BLaER1 (cell line): ENCODE results near the gene FAM227A.
"Not testable (repeated sequence)": the region's sequence is repeated elsewhere in the genome, so short reads cannot be mapped to it uniquely, and the experiment has no call there.

Source experiments
- H3K27ac ChIP-seq: shearing (Covaris generic); formaldehyde crosslinking; 2 replicates; pipeline ENCODE4 v1.8.1; 2022
- H3K27me3 ChIP-seq: shearing (Covaris generic); formaldehyde crosslinking; 2 replicates; pipeline ENCODE4 v1.8.1; 2022
- H3K36me3 ChIP-seq: shearing (Covaris generic); formaldehyde crosslinking; 2 replicates; pipeline ENCODE4 v1.8.1; 2022
- H3K4me1 ChIP-seq: shearing (Covaris generic); formaldehyde crosslinking; 2 replicates; pipeline ENCODE4 v1.8.1; 2022
- H3K4me2 ChIP-seq: shearing (Covaris generic); formaldehyde crosslinking; 2 replicates; pipeline ENCODE4 v1.8.1; 2022
- H3K4me3 ChIP-seq: shearing (Covaris generic); formaldehyde crosslinking; 2 replicates; pipeline ENCODE4 v1.8.1; 2022
- H3K9ac ChIP-seq: shearing (Covaris generic); formaldehyde crosslinking; 2 replicates; pipeline ENCODE4 v1.8.1; 2022
- H3K9me3 ChIP-seq: shearing (Covaris generic); formaldehyde crosslinking; 2 replicates; pipeline ENCODE4 v1.8.1; 2022
- H4K20me1 ChIP-seq: shearing (Covaris generic); formaldehyde crosslinking; 2 replicates; pipeline ENCODE4 v1.8.1; 2022
- Cebpa-rat ChIP-seq: shearing (Covaris generic); IDR thresholded peaks from 2 replicates; pipeline ENCODE4 v1.8.1; 2022

FAM227A gene

DNA sequence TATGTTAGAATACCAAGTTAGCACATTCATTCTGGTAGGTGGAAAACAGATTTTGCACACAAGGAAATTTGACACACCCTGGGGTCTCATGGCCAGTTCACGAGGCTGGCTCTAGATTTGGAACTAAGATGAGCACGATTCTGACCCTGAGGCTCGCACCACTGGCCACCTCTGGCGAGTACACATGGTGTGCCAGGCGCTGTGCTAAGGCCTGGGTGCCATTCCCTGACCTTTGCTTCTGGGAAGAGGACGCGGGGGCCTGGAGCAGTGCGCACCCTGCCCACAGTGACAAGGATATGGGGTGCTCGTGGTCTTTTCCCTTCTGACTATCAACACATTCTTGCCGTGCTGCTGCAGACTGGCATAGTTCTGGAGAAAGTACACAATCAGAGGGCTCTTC is 56.7 kb downstream of the FAM227A start:
- Histone ChIP-seq H3K4me3 (no peak overlapping the region), H3K27me3 (no peaks in the 10 kb centered on the region), H3K4me1 (no peaks in the 10 kb centered on the region), H3K27ac (no peak overlapping the region), H3K4me2 (no peak overlapping the region), H3K36me3 (no peaks in the 10 kb centered on the region), H3K9ac (no peak overlapping the region), H4K20me1 (no peaks in the 10 kb centered on the region), H3K9me3 (no peaks in the 10 kb centered on the region)
- no peak for TF ChIP-seq Cebpa-rat

DNA sequence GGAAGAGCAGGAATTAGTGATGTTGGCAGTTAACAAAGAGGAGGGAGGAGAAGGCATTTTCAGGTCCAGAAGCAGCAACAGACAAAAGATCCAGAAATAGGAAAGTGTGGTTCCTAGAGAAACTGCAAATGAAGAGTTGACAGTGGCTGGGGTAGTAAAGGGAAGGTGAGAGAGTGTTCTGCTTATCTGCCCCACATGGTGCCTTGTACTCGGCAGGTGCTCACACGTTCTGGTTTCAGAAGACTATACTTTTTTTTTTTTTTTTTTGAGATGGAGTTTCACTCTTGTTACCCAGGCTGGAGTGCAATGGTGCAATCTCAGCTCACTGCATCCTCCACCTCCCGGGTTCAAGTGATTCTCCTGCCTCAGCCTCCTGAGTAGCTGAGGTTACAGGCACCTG is 73.3 kb downstream of the FAM227A start:
- not testable (repeated sequence) for H3K4me2 ChIP-seq, H3K4me3 ChIP-seq, H4K20me1 ChIP-seq, H3K9ac ChIP-seq, H3K27ac ChIP-seq, H3K27me3 ChIP-seq, H3K9me3 ChIP-seq, H3K4me1 ChIP-seq
- H3K36me3 ChIP-seq: peaks cover 11% of the 10 kb centered on the region

DNA sequence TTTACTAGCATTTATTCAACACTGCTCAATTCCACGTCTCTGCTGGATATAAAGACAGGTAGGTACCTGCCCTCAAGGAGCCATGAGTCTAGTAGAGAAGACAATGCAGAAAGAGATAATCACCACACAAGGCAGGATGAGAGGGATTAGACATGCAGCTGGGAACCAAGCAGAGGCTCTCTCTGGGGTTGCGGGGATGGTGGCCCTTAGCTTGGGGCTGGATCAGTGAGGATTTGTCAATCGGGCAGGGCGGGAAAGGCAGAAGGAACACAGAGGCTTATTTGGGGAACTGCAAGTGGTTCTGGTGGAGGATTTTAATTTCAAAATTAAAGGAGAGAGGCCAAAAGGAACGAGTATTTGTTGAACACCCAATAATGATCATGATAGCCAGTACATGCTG is 77.7 kb downstream of the FAM227A start:
- H3K9me3 ChIP-seq: no peaks in the 10 kb centered on the region
- no peaks in the 10 kb centered on the region for H4K20me1 ChIP-seq
- no peak overlapping the region for H3K9ac ChIP-seq
- H3K4me3 ChIP-seq: no peak overlapping the region
- no peaks in the 10 kb centered on the region for H3K36me3 ChIP-seq
- H3K27ac ChIP-seq: no peak overlapping the region
- no peak overlapping the region for H3K4me2 ChIP-seq
- TF ChIP-seq Cebpa-rat: no peak
- H3K4me1 ChIP-seq: no peaks in the 10 kb centered on the region
- no peaks in the 10 kb centered on the region for H3K27me3 ChIP-seq

DNA sequence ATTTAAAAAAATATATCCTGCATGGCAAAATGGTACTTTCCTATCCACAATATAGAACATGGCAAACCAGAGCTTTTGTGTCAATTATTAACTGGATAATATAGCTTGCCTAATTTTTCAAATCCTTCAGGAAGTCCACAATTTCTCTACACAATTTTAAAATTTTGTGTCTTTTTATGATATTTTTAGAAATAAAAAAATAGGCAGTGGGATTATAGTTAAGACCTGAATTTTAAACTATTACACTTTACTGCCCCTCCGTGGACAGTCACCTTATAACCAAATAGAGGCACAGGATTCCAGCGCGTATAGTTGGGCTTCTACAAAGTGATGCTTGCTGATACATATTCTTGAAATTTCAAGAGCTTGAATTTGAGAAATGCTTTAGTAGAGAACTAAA is 84.1 kb downstream of the FAM227A start:
- no peaks in the 10 kb centered on the region for H3K9me3 ChIP-seq
- H4K20me1 ChIP-seq: no peaks in the 10 kb centered on the region
- no peak overlapping the region for H3K4me2 ChIP-seq
- no peak overlapping the region for H3K27ac ChIP-seq
- peaks cover 21% of the 10 kb centered on the region for H3K4me1 ChIP-seq
- no peaks in the 10 kb centered on the region for H3K27me3 ChIP-seq
- no peak for TF ChIP-seq Cebpa-rat
- no peak overlapping the region for H3K4me3 ChIP-seq
- H3K36me3 ChIP-seq: no peaks in the 10 kb centered on the region
- H3K9ac ChIP-seq: no peak overlapping the region

DNA sequence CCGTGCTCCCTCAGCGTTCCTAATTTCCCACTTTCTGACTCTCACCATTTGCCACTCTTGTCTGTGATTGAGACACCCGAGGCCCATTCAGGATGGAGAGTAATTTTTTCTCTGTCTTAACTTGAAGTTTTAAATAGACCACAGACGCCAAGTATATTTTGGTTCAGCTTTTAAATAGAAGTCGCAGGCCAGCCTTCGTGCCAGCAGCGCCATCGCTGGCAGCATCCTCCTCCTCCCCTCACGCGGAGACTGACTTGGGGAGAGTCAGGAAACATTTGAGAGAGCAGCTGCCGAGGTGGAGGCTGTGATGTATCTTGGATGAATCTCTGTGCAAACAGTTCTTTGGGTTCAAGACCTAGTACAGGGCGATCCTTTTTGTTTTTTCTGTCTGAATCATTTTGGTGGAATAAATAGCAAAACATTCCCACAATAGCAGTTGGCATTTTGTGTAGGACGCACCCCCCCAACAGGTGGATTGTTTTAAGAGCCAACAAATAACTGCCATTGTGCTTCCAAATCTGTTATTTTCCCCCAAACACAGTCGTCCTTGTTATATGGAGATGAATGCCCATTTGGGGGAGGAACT is 85.3 kb downstream of the FAM227A start:
- Histone ChIP-seq H3K27ac (peak overlapping the region; percentile 88), H4K20me1 (no peaks in the 10 kb centered on the region), H3K36me3 (no peaks in the 10 kb centered on the region), H3K9me3 (no peaks in the 10 kb centered on the region), H3K9ac (peak overlapping the region; percentile 86), H3K27me3 (no peaks in the 10 kb centered on the region), H3K4me2 (peak overlapping the region; percentile 91), H3K4me1 (peaks cover 21% of the 10 kb centered on the region), H3K4me3 (peak overlapping the region; percentile 76)
- TF ChIP-seq Cebpa-rat: no peak

DNA sequence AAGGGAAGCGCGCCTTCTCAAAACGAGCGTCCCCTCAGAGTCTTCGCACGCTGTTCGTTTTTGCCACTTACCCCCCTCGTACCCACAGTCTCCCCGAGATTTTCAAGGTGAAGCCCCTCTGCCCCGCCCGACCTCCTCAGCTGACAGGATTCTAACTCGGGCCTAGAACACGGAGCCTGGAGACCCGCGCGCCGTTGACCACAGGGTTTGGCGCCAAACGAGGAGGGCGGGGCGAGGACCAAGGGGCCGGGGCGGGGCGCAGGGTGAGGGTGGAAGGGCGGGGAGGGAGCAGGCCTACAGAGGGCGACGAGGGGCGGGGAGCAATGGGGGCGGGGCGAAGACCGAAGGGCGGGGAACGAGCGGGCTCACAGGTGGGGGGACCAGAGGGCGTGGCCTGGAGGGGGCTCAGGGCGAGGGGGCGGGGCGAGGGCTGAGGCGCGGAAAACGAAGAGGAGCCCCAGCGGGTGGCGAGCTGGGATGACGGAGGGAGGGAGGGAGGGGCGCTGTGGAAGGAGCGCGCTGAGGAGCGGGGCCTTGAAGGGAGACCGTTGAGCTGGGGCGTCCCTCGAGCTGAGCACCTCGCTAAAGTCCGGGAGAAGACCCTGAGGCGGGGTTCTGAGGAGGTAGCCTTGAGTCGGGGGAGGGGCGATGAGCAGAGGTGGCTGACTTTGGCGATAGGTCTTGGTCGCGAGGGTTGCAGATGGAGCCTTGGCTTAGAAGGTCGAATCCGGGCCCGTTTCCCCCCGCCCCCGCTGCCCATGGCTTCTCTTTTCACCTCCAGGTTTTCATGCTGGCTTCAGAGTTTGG is 86.0 kb downstream of the FAM227A start, which contains the start of gene DMC1:
TSS of gene DMC1 (minus strand) at position 212 of the 807 bp plus-strand sequence. CDS start 1,927 bp downstream, outside the sequence.
- Histone ChIP-seq H3K27me3 (no peaks in the 10 kb centered on the region), H3K4me3 (peak within 1 kb of the TSS; percentile 76), H3K36me3 (no peaks in the 10 kb centered on the region), H3K4me1 (peaks cover 21% of the 10 kb centered on the region), H3K9ac (peak within 1 kb of the TSS; percentile 89), H3K4me2 (peak within 1 kb of the TSS; percentile 92), H3K27ac (peak within 1 kb of the TSS; percentile 91), H3K9me3 (no peaks in the 10 kb centered on the region), H4K20me1 (no peaks in the 10 kb centered on the region)
- TF ChIP-seq Cebpa-rat: no peak

DNA sequence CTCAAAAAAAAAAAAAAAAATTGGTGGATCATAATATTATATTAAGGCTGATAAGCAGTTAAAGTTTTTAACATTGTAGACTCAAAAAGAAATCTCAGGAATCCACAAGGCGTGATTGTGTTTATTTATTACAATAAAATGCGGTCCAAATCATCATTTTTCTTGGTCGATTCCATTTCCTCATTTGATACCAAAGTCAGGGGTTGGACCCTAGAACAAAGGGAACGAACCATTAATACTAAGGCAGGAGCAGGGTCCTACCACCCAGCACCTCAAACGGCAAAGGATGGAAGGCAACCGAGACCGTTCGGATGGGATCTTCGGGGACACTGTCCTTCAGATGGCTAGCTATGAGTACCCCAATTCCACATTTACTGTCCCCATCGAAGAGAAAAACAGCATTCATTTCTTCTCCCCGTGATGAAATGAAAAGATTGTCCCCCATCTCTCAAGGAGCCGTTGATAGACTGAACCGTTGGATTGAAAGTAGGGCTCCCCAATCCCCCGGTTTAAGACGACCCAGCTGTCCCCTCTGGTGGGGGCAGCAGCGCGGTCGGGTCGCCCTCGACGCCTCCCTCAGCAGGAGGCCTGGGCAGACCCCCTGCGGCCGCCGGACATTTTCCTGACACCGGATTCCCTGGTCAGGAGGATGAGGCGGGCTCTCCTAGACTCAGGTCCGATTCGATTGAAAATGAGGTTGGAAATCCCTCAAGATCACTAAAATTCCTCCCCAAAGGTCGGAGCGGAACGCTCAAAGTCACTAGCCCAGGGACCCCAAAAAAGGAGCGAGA is 86.8 kb downstream of the FAM227A start:
- Histone ChIP-seq H3K27ac (peak overlapping the region; percentile 91), H3K9me3 (no peaks in the 10 kb centered on the region), H3K27me3 (no peaks in the 10 kb centered on the region), H4K20me1 (no peaks in the 10 kb centered on the region), H3K4me1 (peaks cover 21% of the 10 kb centered on the region), H3K4me3 (peak overlapping the region; percentile 65), H3K36me3 (no peaks in the 10 kb centered on the region), H3K4me2 (peak overlapping the region; percentile 92), H3K9ac (peak overlapping the region; percentile 89)
- no peak for TF ChIP-seq Cebpa-rat

DNA sequence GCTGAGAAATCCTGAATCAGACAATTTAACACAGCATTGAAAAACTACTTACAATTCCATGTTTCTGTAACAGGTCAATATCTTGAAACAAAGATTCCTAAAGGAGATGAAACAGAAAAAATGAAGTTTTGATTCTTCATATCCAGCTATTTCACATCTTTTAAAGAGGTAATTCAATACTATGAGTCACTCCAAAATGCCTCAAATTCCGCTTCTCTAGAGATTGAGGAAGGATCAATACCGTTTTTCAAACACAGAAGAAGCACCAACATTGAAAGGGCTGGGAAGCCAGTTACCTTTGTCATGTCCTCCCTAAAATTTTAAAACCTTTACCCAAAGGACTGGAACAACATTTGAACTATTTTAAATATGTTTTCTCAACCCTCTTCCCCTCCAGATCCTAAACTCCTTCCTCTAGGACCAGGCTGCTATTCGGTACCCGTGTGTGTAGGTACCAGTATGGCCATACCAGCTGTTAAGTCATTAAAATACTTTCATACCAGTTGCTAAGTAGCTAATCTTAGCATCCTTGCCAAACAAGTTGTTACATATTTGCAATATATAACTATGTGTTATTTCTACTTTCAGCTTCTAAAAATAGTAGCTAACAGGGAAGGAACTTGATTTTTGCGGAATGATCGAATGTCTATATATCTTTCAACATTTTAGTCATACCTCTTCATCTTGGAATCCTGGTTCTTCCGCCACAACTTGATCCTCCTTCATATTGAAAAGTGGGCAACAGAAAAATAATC is 88.5 kb downstream of the FAM227A start:
- Histone ChIP-seq H4K20me1 (no peaks in the 10 kb centered on the region), H3K4me1 (peaks cover 21% of the 10 kb centered on the region), H3K9ac (no peak overlapping the region), H3K9me3 (no peaks in the 10 kb centered on the region), H3K27me3 (no peaks in the 10 kb centered on the region), H3K36me3 (no peaks in the 10 kb centered on the region), H3K27ac (no peak overlapping the region), H3K4me3 (no peak overlapping the region), H3K4me2 (no peak overlapping the region)
- TF ChIP-seq Cebpa-rat: no peak

DNA sequence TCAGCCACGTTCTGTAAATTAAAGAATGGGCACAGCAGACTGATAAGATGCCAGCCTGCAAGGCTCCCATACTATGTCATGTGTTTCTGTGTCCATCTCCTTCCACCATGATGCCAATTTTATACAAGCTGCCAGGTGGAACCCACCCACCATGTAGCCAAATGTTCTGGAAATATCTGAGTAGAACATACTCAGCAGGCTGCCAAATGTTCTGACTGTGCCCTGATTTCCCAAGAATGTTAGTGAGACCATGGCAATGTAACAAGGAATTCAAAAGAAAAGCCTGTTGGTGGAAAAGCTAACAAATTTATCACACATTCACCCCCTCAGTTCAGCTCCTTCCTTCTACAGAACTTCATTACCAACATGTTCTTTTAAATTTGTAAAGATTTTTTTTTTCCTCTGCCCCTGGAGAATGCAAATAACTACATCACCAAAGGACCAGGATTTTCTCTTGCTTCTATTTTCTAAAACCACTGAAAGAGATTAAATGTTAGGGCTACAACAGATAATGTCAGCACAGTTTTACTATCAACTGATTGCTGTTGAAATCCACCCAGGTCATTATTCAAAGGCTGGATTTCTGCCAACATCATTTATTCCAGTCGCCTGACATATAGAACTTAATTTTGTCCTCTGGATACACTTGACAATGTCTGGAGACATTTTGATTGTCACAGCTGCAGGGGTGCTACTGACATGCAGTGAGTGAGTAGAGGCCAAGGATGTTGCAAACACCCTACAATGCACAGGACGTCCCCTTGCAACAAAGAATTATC is 89.3 kb downstream of the FAM227A start:
- Histone ChIP-seq H3K4me1 (peaks cover 19% of the 10 kb centered on the region), H3K4me3 (no peak overlapping the region), H3K9ac (no peak overlapping the region), H3K4me2 (no peak overlapping the region), H3K9me3 (no peaks in the 10 kb centered on the region), H4K20me1 (no peaks in the 10 kb centered on the region), H3K27ac (no peak overlapping the region), H3K27me3 (no peaks in the 10 kb centered on the region), H3K36me3 (no peaks in the 10 kb centered on the region)
- no peak for TF ChIP-seq Cebpa-rat
